DMS114 treated with DMSO at 0.1 percent for 48 hours (cell line): Measurements from ENCODE around the gene VIL1.
A peak's percentile ranks its signal among the peaks of the same experiment; 100 is the strongest.

Experiments
- DNase-seq: peaks from one replicate; lab custom pipeline; 2025; ENCODE audit not compliant: unreplicated experiment; lab: John Stamatoyannopoulos, UW

Gene VIL1

DNA sequence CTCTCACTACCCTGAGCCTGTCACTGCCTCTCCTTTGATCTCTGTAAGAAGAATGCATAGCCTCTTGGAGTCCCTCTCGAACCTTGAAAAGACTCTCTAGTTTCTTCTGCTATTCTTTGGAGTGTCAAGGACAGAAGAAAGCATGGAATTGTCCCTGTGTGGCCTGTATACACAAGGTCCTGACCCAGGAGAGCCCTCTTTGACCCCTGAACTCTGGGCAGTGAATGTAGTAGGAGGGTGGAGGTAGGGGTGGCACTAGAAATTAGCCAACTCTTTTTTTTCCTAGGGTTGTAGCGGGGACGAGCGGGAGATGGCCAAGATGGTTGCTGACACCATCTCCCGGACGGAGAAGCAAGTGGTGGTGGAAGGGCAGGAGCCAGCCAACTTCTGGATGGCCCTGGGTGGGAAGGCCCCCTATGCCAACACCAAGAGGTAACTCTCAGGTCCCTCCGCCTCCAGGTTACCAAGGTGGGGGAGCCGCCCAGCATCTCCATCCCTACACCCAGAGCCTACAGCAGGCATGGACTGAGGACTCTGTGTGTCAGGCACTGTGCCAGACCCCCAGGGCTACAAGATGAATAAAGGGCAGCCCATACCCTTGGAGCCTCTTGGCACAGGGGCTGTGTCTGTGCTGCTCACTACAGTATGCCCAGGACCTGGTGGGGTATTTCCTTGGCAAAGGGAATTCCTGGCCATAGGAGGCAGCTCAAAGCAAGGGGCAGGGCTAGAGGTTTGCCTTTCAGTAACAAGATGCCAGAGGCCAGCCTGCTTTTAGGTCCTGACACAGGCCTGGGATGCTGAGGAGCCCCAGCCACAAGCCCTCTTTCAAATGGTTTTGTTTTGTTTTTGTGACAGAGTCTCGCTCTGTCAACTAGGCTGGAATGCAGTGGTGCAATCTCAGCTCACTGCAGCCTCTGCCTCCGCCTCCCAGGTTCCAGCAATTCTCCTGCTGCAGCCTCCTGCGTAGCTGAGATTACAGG, 16.4 kb downstream of the VIL1 start:
- no peak for DNase-seq

DNA sequence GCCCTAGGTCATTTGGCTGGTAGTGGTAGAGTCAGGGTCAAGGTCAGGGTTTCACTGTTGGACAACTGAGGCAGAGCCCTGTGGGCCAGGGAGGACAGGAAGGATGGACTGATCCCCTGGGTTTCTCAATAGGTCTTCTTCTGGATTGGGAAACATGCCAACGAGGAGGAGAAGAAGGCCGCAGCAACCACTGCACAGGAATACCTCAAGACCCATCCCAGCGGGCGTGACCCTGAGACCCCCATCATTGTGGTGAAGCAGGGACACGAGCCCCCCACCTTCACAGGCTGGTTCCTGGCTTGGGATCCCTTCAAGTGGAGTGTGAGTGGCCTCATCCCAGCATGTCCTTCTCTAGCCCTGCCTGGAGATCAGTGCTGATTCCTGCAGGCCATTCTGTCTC, 18.1 kb downstream of the VIL1 start:
- no peak for DNase-seq

DNA sequence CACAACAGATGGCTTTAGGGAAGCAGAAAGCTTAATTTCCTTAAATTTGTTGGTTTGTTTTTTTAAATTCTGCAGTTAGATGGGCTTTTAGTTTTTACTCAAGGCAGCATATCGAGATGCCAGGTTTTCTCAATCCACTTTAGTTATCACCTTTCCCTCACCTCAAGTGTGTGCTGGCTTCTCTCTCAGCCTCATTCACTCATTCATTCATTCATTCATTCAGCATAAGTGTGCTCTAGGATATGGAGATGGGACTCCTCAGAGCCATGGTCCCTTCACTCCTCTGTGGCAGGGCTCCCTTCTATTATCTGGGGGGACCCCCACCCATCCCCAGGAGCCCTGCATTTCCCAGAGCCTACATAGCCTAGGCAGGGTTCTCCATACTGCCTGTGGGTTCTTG, 19.0 kb downstream of the VIL1 start:
- DNase-seq, result no peak

DNA sequence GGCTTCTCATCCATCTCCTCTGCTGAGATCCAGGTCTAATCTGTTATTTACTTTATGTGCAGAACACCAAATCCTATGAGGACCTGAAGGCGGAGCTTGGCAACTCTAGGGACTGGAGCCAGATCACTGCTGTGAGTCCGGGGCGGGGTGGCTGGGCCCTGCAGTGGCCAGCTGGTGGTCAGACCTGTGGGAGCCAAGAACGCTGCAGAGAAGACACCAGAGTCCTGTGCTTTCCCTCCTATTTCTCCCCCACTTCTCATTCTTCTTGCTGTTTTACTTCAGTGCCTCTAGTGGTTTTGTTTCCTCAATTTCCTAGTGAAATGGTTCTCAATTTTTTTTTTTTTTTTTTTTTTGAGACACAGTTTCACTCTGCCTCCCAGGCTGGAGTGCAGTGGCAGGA, 19.7 kb downstream of the VIL1 start:
- DNase-seq, result no peak

DNA sequence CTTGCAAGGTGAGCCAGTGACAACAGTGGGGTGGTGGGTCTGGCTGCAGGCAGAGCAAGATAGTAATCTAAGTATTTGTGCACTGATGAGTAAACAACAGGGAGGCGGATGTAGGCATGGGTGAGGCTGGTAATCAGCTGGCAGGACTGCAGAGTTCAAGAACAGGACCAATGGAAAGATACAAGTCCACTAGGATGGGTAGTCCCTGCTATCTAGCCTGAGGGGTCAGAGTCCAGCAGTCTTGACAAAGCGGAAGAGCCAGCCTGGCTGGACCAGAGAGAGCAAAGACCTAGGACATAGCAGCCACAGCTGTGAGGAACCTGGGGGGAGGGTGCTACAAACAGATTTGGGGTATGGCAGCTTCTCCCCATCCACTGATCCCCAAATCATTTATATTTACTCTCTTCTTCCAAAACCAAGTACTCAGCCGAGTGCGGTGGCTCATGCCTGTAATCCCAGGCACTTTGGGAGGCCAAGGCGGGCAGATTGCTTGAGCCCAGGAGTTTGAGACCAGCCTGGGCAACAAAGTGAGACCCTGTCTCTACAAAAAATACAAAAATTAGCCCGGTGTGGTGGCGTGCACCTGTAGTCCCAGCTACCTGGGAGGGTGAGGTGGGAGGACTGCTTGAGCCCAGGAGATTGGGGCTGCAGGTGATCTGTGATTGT, 25.9 kb downstream of the VIL1 start:
- no peak for DNase-seq

DNA sequence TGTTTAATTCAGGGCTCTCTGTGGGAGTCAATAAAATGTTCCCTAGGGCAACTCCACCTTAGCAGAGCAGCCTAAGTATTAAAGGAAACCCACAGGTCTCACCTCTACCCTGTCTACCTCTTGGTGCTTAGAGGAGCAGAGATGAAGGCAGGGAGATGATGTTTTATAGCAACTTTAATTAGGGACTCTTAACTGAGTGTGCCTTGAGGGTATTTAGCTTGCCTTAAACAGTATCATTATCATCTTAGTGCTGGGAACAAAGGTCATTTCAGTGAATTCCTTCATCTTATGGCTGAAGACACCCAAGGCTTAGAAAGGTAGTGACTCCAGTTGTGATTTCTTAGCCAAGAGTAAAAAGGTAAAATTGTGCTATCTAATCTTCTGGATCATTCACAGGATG, 26.7 kb downstream of the VIL1 start:
- no peak for DNase-seq

DNA sequence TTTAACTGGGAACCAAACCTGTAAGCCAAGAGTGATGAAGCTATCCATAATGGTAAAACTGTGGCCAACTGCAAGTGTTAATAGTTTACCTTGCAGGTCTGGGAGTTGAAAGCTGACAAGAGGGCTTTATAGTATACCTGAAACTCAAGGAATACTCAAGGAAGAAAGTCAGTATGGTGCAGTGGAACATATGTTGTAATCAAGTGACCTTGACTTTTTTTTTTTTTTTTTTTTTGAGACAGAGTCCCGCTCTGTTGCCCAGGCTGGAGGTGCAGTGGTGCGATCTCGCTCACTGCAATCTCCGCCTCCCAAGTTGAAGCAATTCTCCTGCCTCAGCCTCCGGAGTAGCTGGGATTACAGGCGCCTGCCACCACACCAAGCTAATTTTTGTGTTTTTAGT, 27.6 kb downstream of the VIL1 start:
- no peak for DNase-seq

DNA sequence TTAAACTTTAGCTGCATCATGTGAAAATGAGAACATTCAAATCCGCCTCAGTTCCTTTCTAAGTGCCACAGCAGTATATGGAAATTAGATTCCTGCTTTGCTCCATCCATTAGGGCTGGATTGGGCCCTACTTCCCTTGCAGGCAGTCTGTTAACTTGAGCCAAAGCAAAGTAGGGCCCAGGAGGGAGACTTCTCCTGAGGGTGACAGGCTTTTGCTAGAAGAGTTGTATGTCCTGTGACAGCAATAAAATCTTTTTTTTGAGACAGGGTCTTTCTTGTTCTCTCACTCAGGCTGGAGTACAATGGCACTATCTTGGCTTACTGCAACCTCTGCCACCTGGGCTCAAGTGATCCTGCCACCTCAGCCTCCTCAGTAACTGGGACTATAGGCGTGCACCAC, 28.1 kb downstream of the VIL1 start:
- DNase-seq, result no peak

DNA sequence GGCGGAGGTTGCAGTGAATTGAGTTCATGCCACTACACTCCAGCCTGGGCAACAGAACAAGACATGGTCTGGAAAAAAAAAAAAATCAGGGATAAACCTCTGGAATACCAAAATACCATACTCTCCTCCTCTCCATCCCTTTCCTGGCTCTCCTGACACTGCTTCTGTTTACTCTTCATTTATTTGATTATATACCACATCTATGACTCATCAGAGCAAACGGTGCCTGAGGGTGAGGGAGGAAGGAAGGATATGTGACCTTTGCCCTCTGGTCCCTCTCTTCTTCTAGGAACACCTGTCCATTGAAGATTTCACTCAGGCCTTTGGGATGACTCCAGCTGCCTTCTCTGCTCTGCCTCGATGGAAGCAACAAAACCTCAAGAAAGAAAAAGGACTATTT, 30.0 kb downstream of the VIL1 start:
- no peak for DNase-seq

DNA sequence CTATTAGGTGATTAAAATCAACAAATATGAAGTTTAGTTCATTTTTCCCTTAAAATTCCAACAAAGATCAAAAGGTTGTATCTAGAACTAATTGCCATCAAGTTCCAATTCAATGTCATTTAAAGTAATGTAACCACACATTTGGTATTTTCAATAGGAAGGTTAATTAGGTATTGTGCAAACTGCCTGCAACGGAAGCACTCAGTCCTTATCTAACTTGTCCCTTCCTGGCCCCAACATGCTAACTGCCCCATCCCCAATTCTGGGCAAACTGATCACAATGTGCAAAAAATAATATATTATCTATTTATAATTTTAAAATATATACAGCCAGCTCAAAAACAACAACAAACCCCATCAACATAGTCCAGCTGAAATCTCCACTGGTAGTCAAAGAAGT, 33.2 kb downstream of the VIL1 start:
- DNase-seq, result no peak

DNA sequence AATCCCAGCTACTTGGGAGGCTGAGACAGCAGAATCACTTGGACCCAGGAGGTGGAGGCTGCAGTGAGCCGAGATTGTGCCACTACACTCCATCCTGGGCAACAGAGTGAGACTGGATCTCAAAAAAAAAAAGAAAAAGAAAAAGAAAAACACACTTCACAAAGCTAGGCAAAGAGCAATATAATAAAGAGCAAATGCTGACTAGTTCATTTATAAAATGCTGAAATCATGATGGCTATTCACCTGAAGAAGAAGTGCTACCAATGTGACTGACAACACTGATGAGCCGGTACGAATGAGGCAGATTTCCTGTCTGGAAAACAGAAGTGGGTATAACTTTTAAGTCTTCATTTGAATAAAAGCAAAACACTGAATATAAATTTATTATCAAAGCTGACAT, 37.9 kb downstream of the VIL1 start:
- DNase-seq, result no peak

DNA sequence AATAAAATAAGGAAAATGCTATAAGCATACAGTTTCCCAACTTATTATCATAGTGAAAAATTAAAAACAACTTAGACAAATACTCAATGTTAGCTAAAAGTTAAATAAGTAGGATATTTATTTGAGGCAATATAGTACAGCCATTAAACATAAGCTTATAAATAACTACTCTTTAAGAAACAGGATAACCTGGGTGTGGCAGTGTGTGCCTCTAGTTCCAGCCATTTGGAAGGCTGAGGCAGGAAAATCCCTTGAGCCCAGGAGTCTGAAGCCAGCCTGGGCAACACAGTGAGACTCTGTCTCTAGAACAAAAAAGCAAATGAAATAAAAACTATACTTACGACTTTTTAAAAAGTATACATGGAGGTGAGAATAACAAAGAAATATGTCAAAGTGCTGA, 39.7 kb downstream of the VIL1 start:
- DNase-seq, result no peak

DNA sequence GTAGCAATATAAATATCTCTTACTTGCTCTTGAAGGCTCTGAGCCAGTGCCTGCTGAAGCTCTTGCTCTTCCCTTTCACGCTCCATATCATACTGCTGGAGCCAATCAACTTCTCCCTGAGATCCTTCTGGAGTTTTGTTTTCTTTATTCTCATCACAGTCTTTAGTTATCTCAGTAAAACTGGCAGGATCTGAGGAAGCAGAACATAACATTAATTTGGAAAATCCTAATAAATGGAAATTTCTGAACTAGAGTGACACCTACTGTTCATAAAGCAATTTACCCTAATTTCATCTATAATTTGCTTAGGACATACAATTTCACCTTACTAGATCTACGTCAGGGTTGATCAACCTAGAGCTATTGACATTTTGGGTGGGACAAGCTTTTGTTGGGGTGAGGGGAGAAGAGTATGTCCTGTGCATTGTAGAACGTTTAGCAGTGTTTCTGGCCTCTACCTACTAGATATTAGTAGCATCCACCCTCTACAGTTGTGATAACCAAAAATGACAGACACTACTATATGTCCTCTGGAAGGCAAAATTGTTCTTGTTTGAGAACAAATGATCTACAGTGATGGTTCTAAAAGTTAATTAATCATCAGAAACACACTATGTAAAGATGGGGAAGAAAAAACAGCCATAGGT, 47.2 kb downstream of the VIL1 start:
- DNase-seq, result peak; percentile 10

DNA sequence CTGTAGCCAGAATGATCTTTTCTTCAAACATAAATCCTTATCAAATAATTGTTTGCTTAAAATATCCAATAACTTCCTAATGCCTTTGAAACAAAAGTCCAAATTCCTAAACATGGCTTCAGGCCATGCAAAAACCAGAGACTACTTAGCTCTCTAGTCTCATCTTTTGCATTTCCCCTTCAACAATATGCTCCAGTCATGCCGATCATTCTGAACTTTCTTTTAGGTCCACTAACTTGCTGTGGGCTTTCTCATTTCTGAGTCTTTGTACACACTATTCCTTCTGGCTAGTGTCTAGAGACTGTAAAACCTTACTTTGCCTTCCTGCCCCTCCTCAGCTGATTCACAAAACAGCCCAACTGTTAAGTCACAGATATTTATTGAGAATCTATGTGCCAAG, 51.5 kb downstream of the VIL1 start:
- DNase-seq, result no peak

DNA sequence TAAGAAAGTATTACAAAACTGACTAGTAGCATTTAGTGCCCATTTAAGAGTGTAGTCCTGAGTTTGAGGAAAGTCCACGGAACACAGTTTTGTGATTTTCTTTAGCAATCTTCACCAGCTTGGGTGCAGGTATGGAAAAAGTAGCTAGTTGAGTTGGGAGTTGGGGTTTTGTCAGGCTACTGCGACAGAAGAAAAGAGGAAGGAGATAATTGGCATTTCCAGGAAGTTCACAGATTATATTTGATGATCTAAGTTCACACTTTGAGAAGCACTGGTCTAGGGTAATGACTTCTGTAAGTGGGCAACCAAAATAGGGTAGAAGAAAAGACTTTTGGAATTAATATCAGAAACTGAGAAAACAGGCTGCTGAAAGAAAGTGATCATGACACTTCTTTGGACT, 52.1 kb downstream of the VIL1 start:
- DNase-seq, result no peak

DNA sequence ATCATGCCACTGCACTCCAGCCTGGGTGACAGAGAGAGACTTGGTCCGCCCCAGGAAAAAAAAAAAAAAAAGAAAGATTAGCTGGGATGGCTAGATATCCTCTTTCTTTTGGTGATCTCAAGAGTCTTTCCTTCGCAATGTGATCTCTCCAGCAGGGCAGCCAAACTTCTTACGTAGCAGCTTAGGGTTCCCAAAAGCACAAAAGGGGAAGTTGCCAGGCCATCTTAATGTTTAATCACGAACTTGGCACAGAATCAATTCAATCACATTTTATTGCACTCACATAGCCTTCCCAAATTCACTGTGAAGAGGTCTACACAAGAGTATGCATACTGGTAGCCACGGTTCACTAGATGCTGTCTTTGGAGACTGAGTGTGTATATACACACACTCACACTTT, 53.1 kb downstream of the VIL1 start:
- DNase-seq, result no peak

DNA sequence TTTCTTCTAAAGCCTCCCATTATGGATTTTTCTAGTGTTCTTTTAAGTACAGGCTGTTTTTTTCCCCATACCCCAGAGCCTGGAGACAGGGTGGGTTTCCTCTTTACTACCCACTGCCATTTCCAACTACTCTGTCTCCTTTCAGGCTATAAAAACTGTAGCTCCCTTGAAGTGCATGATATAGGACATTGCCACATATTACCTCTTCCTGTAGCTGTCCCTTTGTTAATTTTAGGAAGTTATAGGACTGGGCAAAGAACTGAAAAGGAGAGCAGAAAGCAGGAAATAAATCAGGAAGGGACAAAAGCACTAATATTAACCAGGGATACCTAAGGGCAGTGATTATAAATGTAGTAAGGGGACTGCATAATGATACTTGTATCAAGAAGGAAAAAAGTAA, 54.1 kb downstream of the VIL1 start:
- no peak for DNase-seq

DNA sequence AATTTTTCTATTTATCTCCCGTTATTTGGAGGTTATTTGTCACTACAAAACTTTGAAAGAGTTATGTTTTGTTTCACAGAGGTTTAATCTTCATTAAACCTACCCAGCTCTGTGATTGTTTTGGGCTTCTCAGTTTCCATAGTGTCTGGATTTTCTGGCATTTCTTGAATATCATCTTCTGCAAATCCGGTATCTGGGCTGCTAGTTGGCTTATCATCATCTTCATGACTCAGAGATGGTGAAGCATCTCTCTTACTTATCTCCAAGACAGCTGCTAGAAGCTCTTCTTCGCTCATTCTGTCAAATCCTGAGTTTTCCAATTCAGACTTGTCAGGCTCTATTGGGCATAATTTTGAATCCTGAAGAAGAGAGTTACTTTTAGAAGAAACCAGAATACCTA, 55.6 kb downstream of the VIL1 start:
- DNase-seq, result no peak

DNA sequence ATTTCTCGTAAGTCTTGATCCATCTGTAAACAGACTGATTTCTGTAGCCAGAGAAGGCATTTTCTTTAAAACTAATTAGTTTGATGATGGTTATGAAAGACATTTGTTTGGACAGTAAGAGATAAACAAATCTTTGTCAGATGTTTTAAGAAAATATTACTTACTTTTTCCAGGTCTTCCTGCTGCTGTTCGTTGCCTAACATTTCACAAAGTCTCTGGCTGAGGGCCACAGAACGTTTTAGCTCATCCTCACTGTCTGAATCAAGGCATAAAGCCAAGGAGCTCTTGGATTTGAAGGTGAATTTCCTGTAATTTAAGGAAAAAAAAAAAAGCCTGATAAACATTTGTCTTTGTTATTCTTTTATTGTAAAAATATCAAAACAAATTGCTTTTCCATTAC, 57.8 kb downstream of the VIL1 start:
- no peak for DNase-seq

DNA sequence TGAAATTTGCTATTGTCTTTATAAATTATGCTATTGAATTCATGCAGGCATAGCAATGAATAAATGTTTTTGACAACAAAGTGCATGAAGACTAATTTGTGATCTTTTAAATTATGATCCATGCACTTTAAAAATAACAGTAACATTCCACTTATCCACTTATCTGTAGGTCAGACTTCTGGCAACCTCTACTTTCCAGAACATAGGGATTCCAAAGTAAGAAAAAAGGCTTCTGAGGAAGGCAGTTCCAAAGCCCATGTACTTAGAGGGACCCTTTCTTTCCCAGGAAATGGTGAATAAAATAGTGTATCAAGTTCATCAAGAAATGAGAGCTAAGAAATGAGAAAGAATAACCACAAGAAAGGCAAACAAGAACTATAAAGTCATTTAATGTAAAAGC, 58.3 kb downstream of the VIL1 start:
- DNase-seq, result no peak

DNA sequence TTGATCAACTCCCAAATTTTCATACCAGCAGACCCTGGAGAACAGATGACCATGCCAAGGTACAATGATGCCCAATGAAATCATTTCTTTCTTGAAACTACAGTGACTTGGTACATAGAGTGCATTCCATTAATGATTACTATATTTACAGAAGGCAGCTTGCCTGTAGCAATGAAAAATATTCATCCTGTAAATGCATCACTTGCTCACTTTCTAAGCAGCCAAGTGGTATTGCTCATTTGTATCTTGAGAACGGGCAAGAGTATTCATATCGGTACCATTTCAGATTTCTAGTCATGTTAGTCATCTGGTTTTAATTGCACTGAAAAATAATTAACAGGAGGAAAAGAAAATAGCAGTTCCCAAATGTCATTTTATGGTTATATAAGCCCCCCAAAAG, 59.6 kb downstream of the VIL1 start:
- DNase-seq, result no peak

DNA sequence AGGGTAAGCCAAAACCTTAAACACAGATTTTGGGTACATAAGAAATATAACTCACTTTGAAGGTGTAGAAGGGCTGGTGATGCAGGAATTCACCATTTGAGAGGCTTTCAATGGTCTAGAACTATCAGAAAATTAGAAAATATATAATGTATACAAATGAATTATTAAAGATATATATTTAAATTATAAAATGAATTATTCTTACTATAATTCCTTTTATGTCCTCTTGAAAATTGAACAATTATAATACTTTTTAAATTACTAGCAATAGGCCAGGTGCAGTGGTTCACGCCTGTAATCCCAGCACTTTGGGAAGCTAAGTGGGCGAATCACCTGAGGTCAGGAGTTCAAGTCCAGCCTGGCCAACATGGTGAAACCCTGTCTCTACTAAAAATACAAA, 60.7 kb downstream of the VIL1 start:
- no peak for DNase-seq
